OCI-LY1 (cell line): Measurements from ENCODE around the gene MPRIP.

Source experiments
- H2AFZ ChIP-seq: fragments of 200-600 bp; sonication (generic), shearing (Covaris generic); 2 replicates; pipeline ENCODE4 v1.6.0; 2014; ENCODE audit warnings: antibody characterized with exemption, mild to moderate bottlenecking, low read length
- H3F3A ChIP-seq: fragments of 200-600 bp; sonication (generic), shearing (Covaris generic); 2 replicates; pipeline ENCODE4 v1.6.0; 2014; ENCODE audit warnings: mild to moderate bottlenecking, antibody characterized with exemption, low read length, moderate library complexity; ENCODE audit not compliant: insufficient read depth
- H3K27ac ChIP-seq: fragments of 200-600 bp; sonication (generic); 2 replicates; pipeline ENCODE4 v1.5.1; 2014; ENCODE audit warnings: low read length, mixed run types, mild to moderate bottlenecking, low read depth; ENCODE audit not compliant: poor library complexity, severe bottlenecking
- H3K27me3 ChIP-seq: fragments of 200-600 bp; sonication (generic); 2 replicates; pipeline ENCODE4 v1.6.0; 2014; ENCODE audit warnings: antibody characterized with exemption, mild to moderate bottlenecking, low read length, moderate library complexity; ENCODE audit not compliant: insufficient read depth
- H3K36me3 ChIP-seq: fragments of 200-600 bp; sonication (generic); 2 replicates; pipeline ENCODE4 v1.6.1; 2014; ENCODE audit warnings: mild to moderate bottlenecking, antibody characterized with exemption, low read length, moderate library complexity, mixed read lengths; ENCODE audit not compliant: insufficient read depth
- H3K4me1 ChIP-seq: fragments of 200-600 bp; sonication (generic); 2 replicates; pipeline ENCODE4 v1.5.1; 2014; ENCODE audit warnings: mild to moderate bottlenecking, low read length, moderate library complexity; ENCODE audit not compliant: insufficient read depth, severe bottlenecking
- H3K4me2 ChIP-seq: fragments of 200-600 bp; sonication (generic), shearing (Covaris generic); 2 replicates; pipeline ENCODE4 v1.6.1; 2014; ENCODE audit warnings: low read length
- H3K4me3 ChIP-seq: fragments of 200-600 bp; sonication (generic); 2 replicates; pipeline ENCODE4 v1.5.1; 2014; ENCODE audit warnings: low read length, low read depth, mild to moderate bottlenecking, mixed read lengths; ENCODE audit not compliant: poor library complexity, severe bottlenecking
- H3K79me2 ChIP-seq: fragments of 200-600 bp; shearing (Covaris generic); 2 replicates; pipeline ENCODE4 v1.6.1; 2016; ENCODE audit warnings: mixed run types, low read length, mixed read lengths; ENCODE audit not compliant: insufficient read depth
- H3K9ac ChIP-seq: fragments of 200-600 bp; sonication (generic), shearing (Covaris generic); 2 replicates; pipeline ENCODE4 v1.6.1; 2014; ENCODE audit warnings: mild to moderate bottlenecking, low read length, mixed read lengths
- H3K9me2 ChIP-seq: fragments of 200-600 bp; sonication (generic), shearing (Covaris generic); 2 replicates; pipeline ENCODE4 v1.6.1; 2014; ENCODE audit warnings: low read depth, mild to moderate bottlenecking, low read length, mixed read lengths
- H3K9me3 ChIP-seq: fragments of 200-600 bp; shearing (Covaris generic); 2 replicates; pipeline ENCODE4 v1.6.1; 2014; ENCODE audit warnings: low read length, mixed read lengths
- H4K20me1 ChIP-seq: fragments of 200-600 bp; sonication (generic), shearing (Covaris generic); 2 replicates; pipeline ENCODE4 v1.6.0; 2016; ENCODE audit warnings: mild to moderate bottlenecking, low read length; ENCODE audit not compliant: insufficient read depth
- CTCF ChIP-seq: fragments of 200-600 bp; sonication (generic), shearing (Covaris generic); IDR thresholded peaks from 2 replicates; pipeline ENCODE4 v1.5.1; 2017; ENCODE audit warnings: mild to moderate bottlenecking, antibody characterized with exemption, low read length, moderate library complexity, mixed read lengths
- EZH2 ChIP-seq: fragments of 200-600 bp; sonication (generic), shearing (Covaris generic); IDR thresholded peaks from 2 replicates; pipeline ENCODE4 v1.8.0; 2017; ENCODE audit warnings: borderline replicate concordance, mixed run types, mild to moderate bottlenecking, antibody characterized with exemption, low read length, moderate library complexity, mixed read lengths

The MPRIP gene

DNA sequence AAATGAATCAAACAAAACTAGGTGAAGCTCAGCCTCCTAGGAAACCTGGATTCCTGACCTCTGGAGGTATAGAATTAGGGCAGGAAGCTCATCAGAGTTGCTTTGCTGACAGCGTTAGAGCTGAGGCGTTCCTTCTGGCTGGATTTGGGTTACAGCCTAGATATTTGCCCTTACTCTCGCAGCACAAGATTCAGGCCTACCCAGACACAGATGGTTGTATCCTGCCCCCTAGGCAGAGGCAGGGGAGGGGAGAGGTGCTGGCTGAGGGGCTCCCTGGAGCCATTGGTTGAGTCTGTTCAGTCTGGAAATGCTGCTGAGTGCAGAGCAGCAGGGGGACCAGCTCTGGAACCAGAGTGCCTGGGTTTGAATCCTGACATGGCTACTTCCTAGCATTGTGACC, 78.4 kb downstream of the MPRIP start:
- TF ChIP-seq EZH2 (no peak), CTCF (no peak)
- Histone ChIP-seq H3K4me3 (no peak overlapping the region), H4K20me1 (no peaks in the 10 kb centered on the region), H3K9me3 (no peaks in the 10 kb centered on the region), H2AFZ (no peak overlapping the region), H3K27ac (no peak overlapping the region), H3K36me3 (no peaks in the 10 kb centered on the region), H3K27me3 (no peaks in the 10 kb centered on the region), H3K9ac (no peak overlapping the region), H3K9me2 (no peaks in the 10 kb centered on the region), H3F3A (no peaks in the 10 kb centered on the region), H3K4me1 (peaks cover 25% of the 10 kb centered on the region), H3K4me2 (no peak overlapping the region), H3K79me2 (no peaks in the 10 kb centered on the region)

DNA sequence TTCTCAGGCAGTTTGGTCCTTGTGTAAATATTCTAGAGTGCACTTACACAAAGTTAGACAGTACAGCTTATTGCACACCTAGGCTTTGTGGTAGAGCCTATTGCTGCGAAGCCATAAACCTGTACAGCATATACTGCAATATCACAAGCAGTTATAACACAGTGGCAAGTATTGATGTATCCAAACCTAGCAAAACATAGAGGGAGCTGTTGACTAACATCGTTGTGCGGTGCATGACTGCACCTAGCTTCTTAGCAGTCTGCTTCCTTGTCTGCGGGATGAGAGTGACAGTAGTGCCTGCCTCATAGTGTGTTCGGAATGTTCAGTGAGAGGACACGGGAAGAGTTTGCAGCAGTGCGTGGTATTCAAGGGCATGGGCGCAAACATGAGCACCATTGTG, 78.9 kb downstream of the MPRIP start:
- no peaks in the 10 kb centered on the region for H3K9me3 ChIP-seq
- H3K27me3 ChIP-seq = no peaks in the 10 kb centered on the region
- no peak overlapping the region for H2AFZ ChIP-seq
- H3K79me2 ChIP-seq = no peaks in the 10 kb centered on the region
- no peak overlapping the region for H3K9ac ChIP-seq
- no peak overlapping the region for H3K4me3 ChIP-seq
- no peaks in the 10 kb centered on the region for H3K36me3 ChIP-seq
- TF ChIP-seq CTCF (no peak), EZH2 (no peak)
- no peaks in the 10 kb centered on the region for H4K20me1 ChIP-seq
- peaks cover 25% of the 10 kb centered on the region for H3K4me1 ChIP-seq
- H3K4me2 ChIP-seq = no peak overlapping the region
- H3F3A ChIP-seq = no peaks in the 10 kb centered on the region
- H3K27ac ChIP-seq = no peak overlapping the region
- H3K9me2 ChIP-seq = no peaks in the 10 kb centered on the region

- Histone ChIP-seq H3K27ac (no peak overlapping the region), H2AFZ (no peak overlapping the region), H3K9ac (no peak overlapping the region), H3K9me2 (no peaks in the 10 kb centered on the region), H3K36me3 (no peaks in the 10 kb centered on the region; the same call in 1 of the 2 replicates), H3K27me3 (no peaks in the 10 kb centered on the region), H3K4me2 (no peak overlapping the region), H3K9me3 (no peaks in the 10 kb centered on the region), H3K4me1 (peaks cover 25% of the 10 kb centered on the region), H3K79me2 (no peaks in the 10 kb centered on the region), H3K4me3 (no peak overlapping the region), H4K20me1 (no peaks in the 10 kb centered on the region), H3F3A (no peaks in the 10 kb centered on the region)
- TF ChIP-seq CTCF = no peak
- TF ChIP-seq EZH2 = no peak
Observed at GRCh38 chr17:17122781-17123483, 80.7 kb downstream of the MPRIP start.
